Neutrophil (primary cell): Measurements from ENCODE around the gene LGALS16.
"Not testable (repeated sequence)": the region's sequence is repeated elsewhere in the genome, so short reads cannot be mapped to it uniquely, and the experiment has no call there.

Experiments
- H3K27ac ChIP-seq: fragments of 200-600 bp; sonication (generic); 2 replicates; pipeline ENCODE4 v1.5.1; 2016; ENCODE audit warnings: mild to moderate bottlenecking, moderate library complexity
- H3K27me3 ChIP-seq: fragments of 200-600 bp; sonication (generic); 2 replicates; pipeline ENCODE4 v1.6.0; 2016; ENCODE audit warnings: mild to moderate bottlenecking
- H3K36me3 ChIP-seq: fragments of 200-600 bp; sonication (generic); 2 replicates; pipeline ENCODE4 v1.5.1; 2017
- H3K4me1 ChIP-seq, 2 experiments: fragments of 200-600 bp in 1 of 2; sonication (generic) in 1 of 2; 1 replicate in 1 of 2; 2 replicates in 1 of 2; pipeline versions ENCODE4 v1.5.1 to v1.6.1; 2013 to 2016; ENCODE audit warnings: low read depth in 1 of 2, low read length in 1 of 2, mild to moderate bottlenecking in 1 of 2, moderate library complexity in 1 of 2; ENCODE audit not compliant: control insufficient read depth in 1 of 2, insufficient read depth in 1 of 2
- H3K4me3 ChIP-seq, 2 experiments: fragments of 200-600 bp in 1 of 2; sonication (generic) in 1 of 2; 1 replicate in 1 of 2; 2 replicates in 1 of 2; pipeline ENCODE4 v1.5.1; 2013 to 2016; ENCODE audit warnings: low read depth in 1 of 2, low read length in 1 of 2, mild to moderate bottlenecking in 1 of 2, moderate library complexity in 1 of 2
- H3K9me3 ChIP-seq: fragments of 200-600 bp; sonication (generic); 2 replicates; pipeline ENCODE4 v1.5.1; 2016
- CTCF ChIP-seq: fragments of 200-600 bp; sonication (generic); IDR thresholded peaks from 2 replicates; pipeline ENCODE4 v1.5.1; 2016; ENCODE audit warnings: antibody characterized with exemption

Gene LGALS16

GRCh38 chr19:39655613-39656012, at the start of gene LGALS16:
LGALS16 (plus strand) TSS chr19:39655913; CDS start chr19:39655962, 49 bp downstream.
- Histone ChIP-seq H3K27me3 (peaks cover 19% of the 10 kb centered on the region), H3K4me3 (no peak within 1 kb of the TSS), H3K4me1 (no peaks in the 10 kb centered on the region), H3K36me3 (no peaks in the 10 kb centered on the region), H3K9me3 (no peaks in the 10 kb centered on the region), H3K27ac (no peak within 1 kb of the TSS)
- no peak for TF ChIP-seq CTCF

GRCh38 chr19:39607021-39607420, 48.7 kb upstream of the LGALS16 start:
- Histone ChIP-seq H3K27ac (no peak overlapping the region), H3K9me3 (no peaks in the 10 kb centered on the region), H3K36me3 (no peaks in the 10 kb centered on the region), H3K27me3 (no peaks in the 10 kb centered on the region), H3K4me3 (no peak overlapping the region), H3K4me1 (no peaks in the 10 kb centered on the region)
- no peak for TF ChIP-seq CTCF

- no peak overlapping the region for H3K4me3 ChIP-seq
- no peaks in the 10 kb centered on the region for H3K4me1 ChIP-seq
- no peak for TF ChIP-seq CTCF
- no peaks in the 10 kb centered on the region for H3K27me3 ChIP-seq
- no peaks in the 10 kb centered on the region for H3K9me3 ChIP-seq
- no peak overlapping the region for H3K27ac ChIP-seq
- no peaks in the 10 kb centered on the region for H3K36me3 ChIP-seq
These were observed 48.2 kb upstream of the LGALS16 start for GRCh38 chr19:39607561-39607960.

GRCh38 chr19:39613597-39613996, 42.1 kb upstream of the LGALS16 start:
- H3K36me3 ChIP-seq, result no peaks in the 10 kb centered on the region
- H3K4me3 ChIP-seq, result no peak overlapping the region
- no peaks in the 10 kb centered on the region for H3K4me1 ChIP-seq
- H3K27me3 ChIP-seq, result peaks cover 14% of the 10 kb centered on the region
- no peaks in the 10 kb centered on the region for H3K9me3 ChIP-seq
- no peak overlapping the region for H3K27ac ChIP-seq
- no peak for TF ChIP-seq CTCF

- H3K4me1 ChIP-seq, result no peaks in the 10 kb centered on the region
- no peak overlapping the region for H3K27ac ChIP-seq
- no peak for TF ChIP-seq CTCF
- H3K27me3 ChIP-seq, result peaks cover 26% of the 10 kb centered on the region
- no peaks in the 10 kb centered on the region for H3K36me3 ChIP-seq
- no peaks in the 10 kb centered on the region for H3K9me3 ChIP-seq
- no peak overlapping the region for H3K4me3 ChIP-seq
These were observed 38.0 kb upstream of the LGALS16 start for GRCh38 chr19:39617745-39618144.

- Histone ChIP-seq H3K9me3 (no peaks in the 10 kb centered on the region), H3K4me1 (no peaks in the 10 kb centered on the region), H3K36me3 (no peaks in the 10 kb centered on the region), H3K27me3 (peaks cover 48% of the 10 kb centered on the region), H3K4me3 (no peak overlapping the region), H3K27ac (no peak overlapping the region)
- TF ChIP-seq CTCF, result no peak
These were observed 31.8 kb upstream of the LGALS16 start for GRCh38 chr19:39623946-39624345.

GRCh38 chr19:39627631-39628030, 28.1 kb upstream of the LGALS16 start:
- H3K4me1 ChIP-seq, H3K36me3 ChIP-seq, H3K4me3 ChIP-seq, H3K27ac ChIP-seq, H3K9me3 ChIP-seq: not testable (repeated sequence)
- H3K27me3 ChIP-seq, result peaks cover 43% of the 10 kb centered on the region
